Colonic mucosa (tissue), 4 donors: ENCODE data around the gene KRTAP20-3. TPM values are rescaled to one million over a fixed set of nuclear protein-coding genes. Genes with fewer than 3 reads are reported as not detected.

Experiments used
- DNase-seq: peaks from one replicate; pipeline ENCODE4 v3.0.0-alpha.2; 2020
- H3K27ac ChIP-seq: fragments of 200-600 bp; one replicate; pipeline ENCODE4 v1.8.0; 2021
- H3K27me3 ChIP-seq: fragments of 200-600 bp; one replicate; pipeline ENCODE4 v1.8.0; 2021
- H3K36me3 ChIP-seq: fragments of 200-600 bp; one replicate; pipeline ENCODE4 v1.8.0; 2021
- H3K4me1 ChIP-seq: fragments of 200-600 bp; one replicate; pipeline ENCODE4 v1.8.0; 2021; ENCODE audit warnings: mild to moderate bottlenecking
- H3K4me3 ChIP-seq: fragments of 200-600 bp; one replicate; pipeline ENCODE4 v1.8.0; 2021
- H3K9ac ChIP-seq, 2 donors: one replicate each; pipeline ENCODE4 v1.7.0; 2013; ENCODE audit warnings: control low read depth in 2 of 2, low read depth in 2 of 2, low read length in 2 of 2
- H3K9me3 ChIP-seq: fragments of 200-600 bp; one replicate; pipeline ENCODE4 v1.8.0; 2021
- intact Hi-C: fragments of 100-400 bp; cut with DNase I; formaldehyde crosslinking; loops from one replicate; pipeline ENCODE4 v1.14.1; 2022
- total RNA-seq, 2 donors: library from RNA; stranded (reverse); fragmentation: NEBNext Ultra II Directional in 1 of 2; extraction: Animal tissue kit (Norgen Biotek cat#: 25700) in 1 of 2; gene quantifications; one replicate each; pipeline ENCODE4 v1.2.1, GENCODE V29; 2021
- TF ChIP-seq, protein P1 (sequence below): fragments of 200-600 bp; IDR thresholded peaks from one replicate; pipeline ENCODE4 v1.8.0; 2022; ENCODE audit warnings: antibody characterized with exemption, mild to moderate bottlenecking
- donor health status: healthy.
- donor health status: DM: no; HTN: no; CAD: no.
- donor health status: DM: no; HTN: no; CAD: no.

KRTAP20-3 gene
- total RNA-seq, 2 donors from 2014 or later, result not detected

DNA sequence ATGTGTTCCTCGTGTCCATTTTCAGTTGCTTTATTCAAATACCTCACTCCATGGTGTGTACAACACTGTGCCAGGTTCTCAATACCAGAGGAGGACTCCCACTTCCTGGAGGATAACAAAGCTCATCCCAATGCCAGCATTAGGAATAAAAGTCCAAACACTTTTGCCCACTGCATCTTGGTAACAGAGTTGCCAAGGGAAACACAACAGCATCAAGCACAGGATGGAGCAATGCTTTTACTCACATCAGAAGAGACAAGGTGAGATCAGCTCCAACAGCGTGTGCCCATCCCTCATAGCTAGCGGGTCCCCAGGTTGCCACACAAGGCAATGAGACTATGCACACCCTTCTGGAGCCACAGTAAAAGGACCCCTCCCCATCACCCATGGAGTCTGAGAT, 19.3 kb upstream of the KRTAP20-3 start:
- Histone ChIP-seq H3K9me3 (no peaks in the 10 kb centered on the region), H3K4me3 (no peak overlapping the region), H3K36me3 (no peaks in the 10 kb centered on the region), H3K4me1 (no peaks in the 10 kb centered on the region), H3K9ac (no peak overlapping the region), H3K27ac (no peak overlapping the region), H3K27me3 (no peaks in the 10 kb centered on the region)
- no peak for DNase-seq
- intact Hi-C loops, result no loop called here
- TF ChIP-seq, protein P1, sequence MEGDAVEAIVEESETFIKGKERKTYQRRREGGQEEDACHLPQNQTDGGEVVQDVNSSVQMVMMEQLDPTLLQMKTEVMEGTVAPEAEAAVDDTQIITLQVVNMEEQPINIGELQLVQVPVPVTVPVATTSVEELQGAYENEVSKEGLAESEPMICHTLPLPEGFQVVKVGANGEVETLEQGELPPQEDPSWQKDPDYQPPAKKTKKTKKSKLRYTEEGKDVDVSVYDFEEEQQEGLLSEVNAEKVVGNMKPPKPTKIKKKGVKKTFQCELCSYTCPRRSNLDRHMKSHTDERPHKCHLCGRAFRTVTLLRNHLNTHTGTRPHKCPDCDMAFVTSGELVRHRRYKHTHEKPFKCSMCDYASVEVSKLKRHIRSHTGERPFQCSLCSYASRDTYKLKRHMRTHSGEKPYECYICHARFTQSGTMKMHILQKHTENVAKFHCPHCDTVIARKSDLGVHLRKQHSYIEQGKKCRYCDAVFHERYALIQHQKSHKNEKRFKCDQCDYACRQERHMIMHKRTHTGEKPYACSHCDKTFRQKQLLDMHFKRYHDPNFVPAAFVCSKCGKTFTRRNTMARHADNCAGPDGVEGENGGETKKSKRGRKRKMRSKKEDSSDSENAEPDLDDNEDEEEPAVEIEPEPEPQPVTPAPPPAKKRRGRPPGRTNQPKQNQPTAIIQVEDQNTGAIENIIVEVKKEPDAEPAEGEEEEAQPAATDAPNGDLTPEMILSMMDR, result no peak

DNA sequence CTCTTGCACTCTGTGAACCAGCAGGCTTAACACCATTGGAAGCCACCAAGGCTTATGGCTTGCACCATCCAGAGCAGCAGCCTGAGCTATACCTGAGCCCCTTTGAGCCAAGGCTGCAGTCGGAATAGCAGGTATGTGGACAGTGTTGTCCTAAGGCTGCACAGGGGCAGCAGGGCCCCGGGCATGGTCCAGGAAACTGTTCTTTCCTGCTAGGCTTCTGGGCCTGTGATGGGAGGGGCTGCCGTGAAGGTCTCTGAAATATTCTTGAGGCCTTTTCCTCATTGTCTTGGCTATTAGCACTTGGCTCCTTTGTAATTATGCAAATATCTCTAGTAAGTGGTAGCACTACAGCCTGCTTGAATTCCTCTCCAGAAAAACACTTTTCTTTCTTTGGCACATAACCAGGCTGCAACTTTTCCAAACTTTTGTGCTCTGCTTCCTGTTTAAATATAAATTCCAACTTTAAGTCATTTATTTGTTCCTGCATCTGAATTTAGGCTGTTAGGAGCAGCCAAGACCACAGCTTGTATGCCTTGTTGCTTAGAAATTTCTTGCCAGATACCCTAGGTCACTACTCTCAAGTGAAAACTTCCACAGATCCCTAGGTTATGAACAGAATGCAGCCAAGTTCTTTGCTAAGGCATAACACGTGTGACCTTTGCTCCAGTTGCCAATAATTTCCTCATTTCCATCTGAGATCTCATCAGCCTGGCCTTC, 17.1 kb upstream of the KRTAP20-3 start:
- intact Hi-C loops, result no loop called here
- Histone ChIP-seq H3K9ac (no peak overlapping the region), H3K9me3 (no peaks in the 10 kb centered on the region), H3K36me3 (no peaks in the 10 kb centered on the region), H3K4me1 (no peaks in the 10 kb centered on the region), H3K27ac (no peak overlapping the region), H3K27me3 (no peaks in the 10 kb centered on the region), H3K4me3 (no peak overlapping the region)
- no peak for DNase-seq
- TF ChIP-seq, protein P1, result no peak

DNA sequence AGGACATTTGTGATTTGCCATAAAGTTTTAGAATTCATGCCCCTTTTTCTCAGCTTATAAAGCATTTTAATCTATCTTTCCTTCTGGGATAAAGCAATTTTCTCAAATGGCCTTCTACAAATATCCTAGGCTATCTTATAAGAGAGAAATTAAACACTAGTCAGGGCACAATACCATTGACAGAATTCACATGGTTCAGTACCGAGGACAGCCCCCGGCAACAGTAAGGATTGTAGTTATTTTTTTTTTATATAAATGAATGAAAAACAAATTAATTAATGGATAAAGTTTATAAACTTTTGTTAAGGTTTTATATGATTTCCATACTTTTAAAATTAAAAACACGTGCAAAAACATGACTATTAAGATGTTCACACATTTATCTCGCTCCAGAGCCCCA, 14.6 kb upstream of the KRTAP20-3 start:
- Histone ChIP-seq H3K4me3 (no peak overlapping the region), H3K36me3 (no peaks in the 10 kb centered on the region), H3K9me3 (no peaks in the 10 kb centered on the region), H3K9ac (no peak overlapping the region), H3K4me1 (no peaks in the 10 kb centered on the region), H3K27me3 (no peaks in the 10 kb centered on the region), H3K27ac (no peak overlapping the region)
- DNase-seq, result no peak
- intact Hi-C loops, result no loop called here
- TF ChIP-seq, protein P1, result no peak

DNA sequence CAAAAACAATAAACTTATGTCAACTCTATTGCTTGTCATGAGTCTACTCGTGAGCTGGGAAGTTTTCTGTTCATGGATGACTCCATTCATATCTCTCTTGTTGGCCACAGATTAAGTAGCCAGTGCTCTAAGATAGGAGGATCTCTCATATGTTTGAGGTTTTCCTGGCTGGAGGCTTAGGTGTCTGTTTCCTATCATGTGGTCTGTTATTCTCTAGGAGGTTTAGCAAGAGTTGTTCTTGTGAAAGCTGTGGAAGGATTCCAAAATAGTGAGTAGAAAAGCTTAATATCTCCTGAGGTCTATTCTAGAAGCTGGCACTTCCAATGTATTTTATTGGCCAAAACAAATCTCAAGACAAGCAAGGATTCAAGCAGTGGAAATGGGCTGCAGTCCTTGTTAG, 13.5 kb upstream of the KRTAP20-3 start:
- no peak overlapping the region for H3K4me3 ChIP-seq
- H3K4me1 ChIP-seq, result no peaks in the 10 kb centered on the region
- H3K9ac ChIP-seq, result no peak overlapping the region
- H3K9me3 ChIP-seq, result no peaks in the 10 kb centered on the region
- intact Hi-C loops, result no loop called here
- H3K27ac ChIP-seq, result no peak overlapping the region
- no peaks in the 10 kb centered on the region for H3K27me3 ChIP-seq
- DNase-seq, result no peak
- TF ChIP-seq, protein P1, result no peak
- H3K36me3 ChIP-seq, result no peaks in the 10 kb centered on the region

DNA sequence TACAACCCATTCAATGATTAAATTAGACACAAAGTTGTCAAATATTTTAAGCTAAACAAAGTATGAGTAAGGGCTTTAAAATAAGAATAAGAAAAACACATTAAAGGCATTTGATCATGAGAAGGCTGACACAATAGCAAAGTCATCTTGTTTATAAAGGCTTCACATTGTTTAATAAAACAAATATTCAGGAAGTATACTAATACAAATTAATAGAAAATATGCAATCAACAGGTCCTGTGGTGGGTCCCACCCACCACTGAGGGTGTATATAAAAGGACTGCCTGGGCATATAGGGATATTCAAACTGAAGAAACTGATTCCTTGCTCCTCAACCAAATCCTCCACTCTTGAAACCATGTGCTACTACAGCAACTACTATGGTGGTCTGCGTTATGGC, 7.8 kb upstream of the KRTAP20-3 start, which contains the start of gene KRTAP20-2:
TSS of gene KRTAP20-2 (plus strand) at position 301 of the 400 bp plus-strand sequence. CDS start at position 359, 58 bp downstream.
- Histone ChIP-seq H3K36me3 (no peaks in the 10 kb centered on the region), H3K9me3 (no peaks in the 10 kb centered on the region), H3K27ac (no peak within 1 kb of the TSS), H3K9ac (no peak within 1 kb of the TSS), H3K4me1 (no peaks in the 10 kb centered on the region), H3K27me3 (no peaks in the 10 kb centered on the region), H3K4me3 (no peak within 1 kb of the TSS)
- no peak for DNase-seq
- TF ChIP-seq, protein P1, result no peak
- intact Hi-C loops, result no loop called here
